Neural progenitor cell (in vitro differentiated cells): ENCODE results near the gene ATP6V0E1.

Experiments used
- CTCF ChIP-seq: fragments of 200-600 bp; sonication (generic); IDR thresholded peaks from 2 replicates; pipeline ENCODE4 v1.5.1; 2017; ENCODE audit warnings: antibody characterized with exemption, mild to moderate bottlenecking
- EZH2 ChIP-seq: fragments of 200-600 bp; sonication (generic); IDR thresholded peaks from 2 replicates; pipeline ENCODE4 v1.6.1; 2017; ENCODE audit warnings: antibody characterized with exemption, mild to moderate bottlenecking, moderate library complexity
- EZH2phosphoT487 ChIP-seq: fragments of 200-600 bp; sonication (generic); IDR thresholded peaks from 2 replicates; pipeline ENCODE4 v1.6.1; 2017; ENCODE audit warnings: antibody characterized with exemption

GRCh38 chr5:173033923-173034322, 50.4 kb downstream of the ATP6V0E1 start:
- TF ChIP-seq CTCF, result no peak
- no peak for TF ChIP-seq EZH2
- no peak for TF ChIP-seq EZH2phosphoT487
